Lung (tissue), 12 donors: Measurements from ENCODE around the gene CPT1B. TPM values are rescaled to one million over a fixed set of nuclear protein-coding genes. Genes with fewer than 3 reads are reported as not detected.
A peak's percentile ranks its signal among the peaks of the same experiment; 100 is the strongest.

ENCODE experiments used
- ATAC-seq: fragments of 200-7000 bp; cut with Tn5 transposase; one replicate; pipeline ENCODE4 v1.9.1; 2020; ENCODE audit warnings: moderate number of reproducible peaks; ENCODE audit not compliant: insufficient read depth, low FRiP score
- DNase-seq, 3 donors: peaks; one replicate each; pipeline ENCODE4 v3.0.0-alpha.2; 2013 to 2017
- H3K27ac ChIP-seq, 2 donors: one replicate each; pipeline ENCODE4 v1.5.1; 2013; ENCODE audit warnings: mild to moderate bottlenecking in 2 of 2, moderate library complexity in 2 of 2, control low read depth in 1 of 2, inconsistent platforms in 1 of 2, low read depth in 1 of 2, low read length in 1 of 2
- H3K27me3 ChIP-seq, 3 donors: one replicate each; pipeline ENCODE4 v1.5.1; 2013; ENCODE audit warnings: low read length in 2 of 3; ENCODE audit not compliant: control insufficient read depth in 3 of 3, insufficient read depth in 3 of 3
- H3K36me3 ChIP-seq, 4 donors: one replicate each; pipeline ENCODE4 v1.5.1; 2013; ENCODE audit warnings: low read length in 4 of 4, mild to moderate bottlenecking in 1 of 4, moderate library complexity in 1 of 4; ENCODE audit not compliant: control insufficient read depth in 4 of 4, insufficient read depth in 4 of 4
- H3K4me1 ChIP-seq, 5 donors: one replicate each; pipeline ENCODE4 v1.5.1; 2013; ENCODE audit warnings: low read length in 5 of 5, mild to moderate bottlenecking in 2 of 5, moderate library complexity in 1 of 5; ENCODE audit not compliant: control insufficient read depth in 5 of 5, insufficient read depth in 5 of 5
- H3K4me3 ChIP-seq: one replicate; pipeline ENCODE4 v1.5.1; 2013; ENCODE audit warnings: mild to moderate bottlenecking, control low read depth, moderate library complexity
- H3K9ac ChIP-seq, 2 donors: one replicate each; pipeline ENCODE4 v1.5.1; 2013; ENCODE audit warnings: low read length in 2 of 2, control low read depth in 1 of 2; ENCODE audit not compliant: insufficient read depth in 1 of 2
- H3K9me3 ChIP-seq, 4 donors: one replicate each; pipeline ENCODE4 v1.5.1; 2013; ENCODE audit warnings: low read length in 3 of 4, mild to moderate bottlenecking in 1 of 4, moderate library complexity in 1 of 4; ENCODE audit not compliant: control insufficient read depth in 4 of 4, insufficient read depth in 3 of 4
- CTCF ChIP-seq: IDR thresholded peaks from 2 replicates; pipeline ENCODE4 v1.5.1; 2012; ENCODE audit warnings: mild to moderate bottlenecking; ENCODE audit errors: control extremely low read depth, extremely low read depth
- WGBS, 2 donors: extraction: QIAGEN DNeasy Blood & Tissue Kit; methylation state at CpG; one replicate each; pipeline ENCODE4 v1.1.7; 2013; 5-methylcytosine and 5-hydroxymethylcytosine counted together
- polyA plus RNA-seq, 2 donors: library from polyadenylated mRNA; stranded (reverse); fragments of 200-250 nt; gene quantifications; one replicate each; pipeline ENCODE4 v1.2.1, GENCODE V29; 2013
- total RNA-seq, 2 donors: library from RNA; depleted of rRNA in 1 of 2; stranded (reverse); fragments of >200 nt in 1 of 2; gene quantifications; one replicate each; pipeline ENCODE4 v1.2.1, GENCODE V29; 2014 to 2021
- donor health status: control.
- donor health status: control.
- donor health status: Bipolar disorder and iron deficiency.
- donor health status: healthy.
- donor health status: DM: yes; HTN: yes; CAD: no.

Gene CPT1B
- total and polyA plus RNA-seq, 4 donors: 5.7 to 21.2 (median 13.2) TPM

GRCh38 chr22:50523458-50523805 is 54.8 kb downstream of the CPT1B start:
- peaks cover 0 to 38% (median 20%) of the 10 kb centered on the region in 4 donors for H3K36me3 ChIP-seq

GRCh38 chr22:50522806-50523438 is 55.3 kb downstream of the CPT1B start:
- Histone ChIP-seq H3K9ac (no peak overlapping the region), H3K36me3 (peaks cover 0 to 43% (median 23%) of the 10 kb centered on the region in 4 donors), H3K4me3 (no peak overlapping the region), H3K4me1 (peaks cover 0 to 16% (median 8%) of the 10 kb centered on the region in 5 donors), H3K27ac (no peak overlapping the region), H3K9me3 (no peaks in the 10 kb centered on the region), H3K27me3 (no peaks in the 10 kb centered on the region)
- DNase-seq (peak in 1 of 3 donors; percentile 4), ATAC-seq (no peak)
- 91 to 92% methylated on average over 22 of the region's 22 CpGs for WGBS, 2 donors
- TF ChIP-seq CTCF: no peak

More at GRCh38 chr22:50523458-50523805, 54.8 kb downstream of the CPT1B start:
- no peak for DNase-seq
- TF ChIP-seq CTCF: no peak
- Histone ChIP-seq H3K4me3 (no peak overlapping the region), H3K9ac (no peak overlapping the region), H3K9me3 (no peaks in the 10 kb centered on the region), H3K4me1 (peaks cover 0 to 16% (median 8%) of the 10 kb centered on the region in 5 donors), H3K27me3 (peaks cover 0 to under 1% (median 0%) of the 10 kb centered on the region in 3 donors), H3K27ac (no peak overlapping the region)
- 94 to 95% methylated on average over 16 of the region's 16 CpGs for WGBS, 2 donors
- ATAC-seq: no peak

DNA sequence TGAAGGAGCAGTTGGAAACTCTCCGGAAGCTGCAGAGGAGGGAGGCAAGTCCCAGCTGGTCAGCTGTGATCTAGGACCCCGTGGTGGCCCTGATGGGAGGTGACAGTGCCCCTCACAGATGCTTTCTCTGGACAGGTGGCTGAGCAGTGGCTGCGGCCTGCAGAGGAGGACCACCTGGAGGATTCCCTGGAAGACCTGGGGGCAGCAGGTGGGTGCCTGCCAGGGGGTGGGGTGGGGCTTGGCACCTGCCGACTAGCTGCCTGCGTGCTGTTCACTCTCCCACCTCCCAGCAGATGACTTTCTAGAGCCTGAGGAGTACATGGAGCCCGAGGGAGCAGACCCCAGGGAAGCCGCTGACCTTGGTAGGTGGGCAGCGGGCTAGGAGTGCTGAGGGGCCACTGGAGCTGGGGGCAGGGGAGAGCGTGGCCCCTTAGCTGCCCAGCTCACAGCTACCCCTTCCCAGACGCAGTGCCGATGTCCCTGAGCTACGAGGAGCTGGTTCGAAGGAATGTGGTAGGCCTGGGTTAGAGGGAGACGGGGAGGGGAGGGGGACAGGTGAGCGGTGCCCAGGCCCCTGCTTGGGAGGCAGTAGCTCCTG is 55.9 kb downstream of the CPT1B start:
- Histone ChIP-seq H3K36me3 (peaks cover 0 to 50% (median 25%) of the 10 kb centered on the region in 4 donors), H3K9me3 (no peaks in the 10 kb centered on the region), H3K27ac (no peak overlapping the region), H3K27me3 (no peaks in the 10 kb centered on the region), H3K9ac (no peak overlapping the region), H3K4me1 (peaks cover 0 to 16% (median 8%) of the 10 kb centered on the region in 5 donors), H3K4me3 (no peak overlapping the region)
- TF ChIP-seq CTCF: no peak
- peak in 1 of 3 donors; percentile 2 for DNase-seq
- ATAC-seq: no peak
- 95 to 96% methylated on average over 14 to 15 of the region's 15 CpGs for WGBS, 2 donors
